ENCODE results near the gene ZC3H10. TPM values are rescaled to one million over a fixed set of nuclear protein-coding genes. Genes with fewer than 3 reads are reported as not detected.
A peak's percentile ranks its signal among the peaks of the same experiment; 100 is the strongest.

Gene ZC3H10
- total and polyA plus RNA-seq, 2 of the 13 experiments (the other 11 are each of a cell fraction or from before 2014, with no cell fraction given): 0.70 to 2.3 TPM

DNA sequence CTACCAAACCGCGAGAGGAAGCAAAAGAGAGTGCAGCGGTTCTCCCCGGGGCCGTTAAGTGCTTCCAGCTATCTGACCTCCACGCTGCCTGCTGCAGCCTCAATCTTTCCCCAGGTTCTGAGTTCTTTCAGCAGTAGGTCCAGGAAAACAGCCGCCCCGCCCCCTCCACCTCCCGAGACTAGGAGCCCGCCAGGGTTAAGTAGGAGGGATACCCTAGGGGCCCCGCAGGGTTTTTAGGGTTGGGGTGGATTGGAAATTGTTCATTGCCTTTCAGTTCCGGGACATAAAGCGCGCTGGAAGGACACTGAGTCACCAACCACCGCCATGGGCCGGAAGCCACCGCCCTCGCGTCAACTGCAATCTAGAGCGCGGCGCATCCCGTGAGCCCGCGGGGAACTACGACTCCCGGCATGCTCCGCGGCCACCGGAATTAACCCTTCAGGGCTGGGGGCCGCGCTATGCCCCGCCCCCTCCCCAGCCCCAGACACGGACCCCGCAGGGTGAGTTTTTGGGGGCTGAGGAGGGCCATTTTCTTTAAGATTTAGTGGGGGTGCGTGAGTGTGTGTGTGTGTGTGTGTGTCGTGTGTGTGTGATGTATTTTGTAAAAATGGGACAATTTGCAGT lies 34.2 kb downstream of the ZC3H10 start, which contains the start of gene MYL6B (continued):
- TF ChIP-seq, protein P1, sequence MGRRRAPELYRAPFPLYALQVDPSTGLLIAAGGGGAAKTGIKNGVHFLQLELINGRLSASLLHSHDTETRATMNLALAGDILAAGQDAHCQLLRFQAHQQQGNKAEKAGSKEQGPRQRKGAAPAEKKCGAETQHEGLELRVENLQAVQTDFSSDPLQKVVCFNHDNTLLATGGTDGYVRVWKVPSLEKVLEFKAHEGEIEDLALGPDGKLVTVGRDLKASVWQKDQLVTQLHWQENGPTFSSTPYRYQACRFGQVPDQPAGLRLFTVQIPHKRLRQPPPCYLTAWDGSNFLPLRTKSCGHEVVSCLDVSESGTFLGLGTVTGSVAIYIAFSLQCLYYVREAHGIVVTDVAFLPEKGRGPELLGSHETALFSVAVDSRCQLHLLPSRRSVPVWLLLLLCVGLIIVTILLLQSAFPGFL (CRISPR knock-in tag; IDR thresholded peaks at IDR 0.05): no peak
- TF ChIP-seq PHB2 (IDR thresholded peaks at IDR 0.05; ENCODE audit: partially characterized antibody) (no peak), ZNF292 (CRISPR knock-in tag; IDR thresholded peaks at IDR 0.05; ENCODE audit: borderline replicate concordance, low read depth) (no peak), ZNF720 (CRISPR knock-in tag; IDR thresholded peaks at IDR 0.05) (no peak), ZMYM3 (CRISPR knock-in tag; IDR thresholded peaks at IDR 0.05) (no peak; the same call in 1 of the 2 replicates), TOE1 (CRISPR knock-in tag; IDR thresholded peaks at IDR 0.05) (no peak), CBX2 (IDR thresholded peaks at IDR 0.05; ENCODE audit: low read depth, low read length) (no peak), CBX2 (CRISPR knock-in tag; IDR thresholded peaks at IDR 0.05; ENCODE audit: low read depth) (no peak), ELF4 (CRISPR knock-in tag; IDR thresholded peaks at IDR 0.05; ENCODE audit: borderline replicate concordance) (no peak), SIN3B (IDR thresholded peaks at IDR 0.05; ENCODE audit: low read length) (no peak), SOX5 (CRISPR knock-in tag; IDR thresholded peaks at IDR 0.05; ENCODE audit: borderline replicate concordance) (no peak), FOXM1 (CRISPR knock-in tag; IDR thresholded peaks at IDR 0.05) (no peak), ZMYM2 (CRISPR knock-in tag; IDR thresholded peaks at IDR 0.05) (no peak), HNF4A (CRISPR knock-in tag; IDR thresholded peaks at IDR 0.05) (no peak), HOXA7 (CRISPR knock-in tag; IDR thresholded peaks at IDR 0.05) (no peak), EED (CRISPR knock-in tag; IDR thresholded peaks at IDR 0.05) (no peak), ZNF329 (CRISPR knock-in tag; IDR thresholded peaks at IDR 0.05; ENCODE audit: low read depth) (no peak), SOX13 (IDR thresholded peaks at IDR 0.05) (no peak), SOX13 (CRISPR knock-in tag; conservative IDR thresholded peaks at IDR 0.05 in 1 of 2, IDR thresholded peaks at IDR 0.05 in 1 of 2) (peak in 1 of 2 experiments; percentile 39; a peak in 1 of 4 replicates), SRSF9 (IDR thresholded peaks at IDR 0.05; ENCODE audit: borderline replicate concordance, insufficient read depth, low read depth, low read length, poor library complexity, severe bottlenecking) (no peak), JDP2 (CRISPR knock-in tag; IDR thresholded peaks at IDR 0.05; ENCODE audit: borderline replicate concordance) (no peak)
- TF ChIP-seq, protein P2, sequence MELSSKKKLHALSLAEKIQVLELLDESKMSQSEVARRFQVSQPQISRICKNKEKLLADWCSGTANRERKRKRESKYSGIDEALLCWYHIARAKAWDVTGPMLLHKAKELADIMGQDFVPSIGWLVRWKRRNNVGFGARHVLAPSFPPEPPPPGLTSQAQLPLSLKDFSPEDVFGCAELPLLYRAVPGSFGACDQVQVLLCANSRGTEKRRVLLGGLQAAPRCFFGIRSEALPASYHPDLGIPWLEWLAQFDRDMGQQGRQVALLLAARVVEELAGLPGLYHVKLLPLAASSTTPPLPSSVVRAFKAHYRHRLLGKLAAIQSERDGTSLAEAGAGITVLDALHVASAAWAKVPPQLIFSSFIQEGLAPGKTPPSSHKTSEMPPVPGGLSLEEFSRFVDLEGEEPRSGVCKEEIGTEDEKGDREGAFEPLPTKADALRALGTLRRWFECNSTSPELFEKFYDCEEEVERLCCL (CRISPR knock-in tag; IDR thresholded peaks at IDR 0.05; ENCODE audit: borderline replicate concordance): no peak
- TF ChIP-seq, protein P3, sequence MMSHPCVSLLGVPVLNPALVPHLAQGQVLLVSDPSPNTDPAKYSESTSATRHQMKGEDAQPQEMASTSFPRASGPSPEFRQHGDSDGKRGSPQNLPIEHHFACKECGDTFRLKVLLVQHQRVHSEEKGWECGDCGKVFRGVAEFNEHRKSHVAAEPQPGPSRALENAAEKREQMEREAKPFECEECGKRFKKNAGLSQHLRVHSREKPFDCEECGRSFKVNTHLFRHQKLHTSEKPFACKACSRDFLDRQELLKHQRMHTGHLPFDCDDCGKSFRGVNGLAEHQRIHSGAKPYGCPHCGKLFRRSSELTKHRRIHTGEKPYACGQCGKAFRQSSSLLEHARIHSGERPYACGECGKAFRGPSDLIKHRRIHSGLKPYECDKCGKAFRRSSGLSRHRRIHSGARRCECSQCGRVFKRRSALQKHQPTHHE (CRISPR knock-in tag; IDR thresholded peaks at IDR 0.05; ENCODE audit: borderline replicate concordance): 0 out of 2 replicates have a peak, but pooled peaks have one; percentile 47
- TF ChIP-seq, protein P4, sequence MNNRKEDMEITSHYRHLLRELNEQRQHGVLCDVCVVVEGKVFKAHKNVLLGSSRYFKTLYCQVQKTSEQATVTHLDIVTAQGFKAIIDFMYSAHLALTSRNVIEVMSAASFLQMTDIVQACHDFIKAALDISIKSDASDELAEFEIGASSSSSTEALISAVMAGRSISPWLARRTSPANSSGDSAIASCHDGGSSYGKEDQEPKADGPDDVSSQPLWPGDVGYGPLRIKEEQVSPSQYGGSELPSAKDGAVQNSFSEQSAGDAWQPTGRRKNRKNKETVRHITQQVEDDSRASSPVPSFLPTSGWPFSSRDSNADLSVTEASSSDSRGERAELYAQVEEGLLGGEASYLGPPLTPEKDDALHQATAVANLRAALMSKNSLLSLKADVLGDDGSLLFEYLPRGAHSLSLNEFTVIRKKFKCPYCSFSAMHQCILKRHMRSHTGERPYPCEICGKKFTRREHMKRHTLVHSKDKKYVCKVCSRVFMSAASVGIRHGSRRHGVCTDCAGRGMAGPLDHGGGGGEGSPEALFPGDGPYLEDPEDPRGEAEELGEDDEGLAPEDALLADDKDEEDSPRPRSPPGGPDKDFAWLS (CRISPR knock-in tag; IDR thresholded peaks at IDR 0.05; ENCODE audit: borderline replicate concordance): no peak
- TF ChIP-seq, protein P5, sequence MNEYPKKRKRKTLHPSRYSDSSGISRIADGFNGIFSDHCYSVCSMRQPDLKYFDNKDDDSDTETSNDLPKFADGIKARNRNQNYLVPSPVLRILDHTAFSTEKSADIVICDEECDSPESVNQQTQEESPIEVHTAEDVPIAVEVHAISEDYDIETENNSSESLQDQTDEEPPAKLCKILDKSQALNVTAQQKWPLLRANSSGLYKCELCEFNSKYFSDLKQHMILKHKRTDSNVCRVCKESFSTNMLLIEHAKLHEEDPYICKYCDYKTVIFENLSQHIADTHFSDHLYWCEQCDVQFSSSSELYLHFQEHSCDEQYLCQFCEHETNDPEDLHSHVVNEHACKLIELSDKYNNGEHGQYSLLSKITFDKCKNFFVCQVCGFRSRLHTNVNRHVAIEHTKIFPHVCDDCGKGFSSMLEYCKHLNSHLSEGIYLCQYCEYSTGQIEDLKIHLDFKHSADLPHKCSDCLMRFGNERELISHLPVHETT (CRISPR knock-in tag; conservative IDR thresholded peaks at IDR 0.05): peak; percentile 57; the same call in 1 of the 2 replicates

All from HepG2 (cell line).